H1 (cell line): Measurements from ENCODE around the gene MYLK3. TPM values are rescaled to one million over a fixed set of nuclear protein-coding genes. Genes with fewer than 3 reads are reported as not detected.

Source experiments
- CTCF ChIA-PET: fragments of 300-600 bp; sonication (Branson Sonifier 250); formaldehyde crosslinking; loops from one replicate; lab custom pipeline; 2021; ENCODE audit not compliant: partially characterized antibody; lab: Charles Lee
- POLR2A ChIA-PET: fragments of 300-600 bp; sonication (Branson Sonifier 250); formaldehyde crosslinking; loops from one replicate; lab custom pipeline; 2021; ENCODE audit warnings: inconsistent platforms; ENCODE audit not compliant: partially characterized antibody; lab: Charles Lee
- DNase-seq, 2 experiments: peaks; one replicate each; pipeline versions ENCODE4 v3.0.0 to v3.0.0-alpha.2; 2010 to 2022; ENCODE audit warnings: low spot score in 2 of 2, low read depth in 1 of 2, mixed read lengths in 1 of 2
- FAIRE-seq: peaks from 2 replicates; lab custom pipeline; 2011; peaks lifted over from hg19 to GRCh38; lab: Jason Lieb, UNC
- H2AFZ ChIP-seq: 2 replicates; pipeline ENCODE4 v1.8.1; 2012; ENCODE audit warnings: low read length, inconsistent platforms
- H2AK5ac ChIP-seq: 2 replicates; pipeline ENCODE4 v1.6.1; 2013; ENCODE audit warnings: low read depth, low read length
- H2BK120ac ChIP-seq: replicated peaks from 2 replicates; pipeline ENCODE3; 2013; ENCODE audit warnings: low read depth, low read length, inconsistent platforms
- H2BK12ac ChIP-seq: 2 replicates; pipeline ENCODE4 v1.6.1; 2013; ENCODE audit warnings: low read depth, low read length
- H2BK15ac ChIP-seq: 2 replicates; pipeline ENCODE4 v1.6.1; 2013; ENCODE audit warnings: low read length
- H2BK20ac ChIP-seq: 2 replicates; pipeline ENCODE4 v1.6.1; 2013; ENCODE audit warnings: low read length
- H2BK5ac ChIP-seq: 2 replicates; pipeline ENCODE4 v1.6.1; 2013; ENCODE audit warnings: low read depth, low read length
- H3K14ac ChIP-seq: 2 replicates; pipeline ENCODE4 v1.6.1; 2013; ENCODE audit warnings: inconsistent platforms; ENCODE audit not compliant: insufficient read length
- H3K18ac ChIP-seq: 2 replicates; pipeline ENCODE4 v1.6.1; 2013; ENCODE audit warnings: low read length; ENCODE audit errors: extremely low read depth
- H3K23ac ChIP-seq: 2 replicates; pipeline ENCODE4 v1.6.1; 2013; ENCODE audit warnings: inconsistent platforms; ENCODE audit not compliant: insufficient read length
- H3K23me2 ChIP-seq: 2 replicates; pipeline ENCODE4 v1.6.1; 2013; ENCODE audit warnings: low read depth, low read length
- H3K27ac ChIP-seq: 2 replicates; pipeline ENCODE4 v1.6.1; 2011; ENCODE audit warnings: low read depth, low read length, inconsistent platforms
- H3K27me3 ChIP-seq, 4 experiments: replicated peaks in 1 of 4; 1 replicate in 1 of 4; 2 replicates in 3 of 4; pipeline versions ENCODE4 v1.6.1 to v1.8.1; 2011 to 2013; ENCODE audit warnings: low read length in 3 of 4, mild to moderate bottlenecking in 3 of 4, inconsistent platforms in 2 of 4, mixed read lengths in 2 of 4, moderate library complexity in 1 of 4; ENCODE audit not compliant: control insufficient read depth in 3 of 4, insufficient read depth in 3 of 4; ENCODE audit errors: extremely low read depth in 1 of 4
- H3K36me3 ChIP-seq, 4 experiments: 2 replicates each; pipeline versions ENCODE4 v1.6.1 to v1.8.1; 2011 to 2013; ENCODE audit warnings: mild to moderate bottlenecking in 4 of 4, low read length in 3 of 4, moderate library complexity in 2 of 4, control low read depth in 1 of 4, inconsistent platforms in 1 of 4; ENCODE audit not compliant: insufficient read depth in 4 of 4, control insufficient read depth in 2 of 4
- H3K4ac ChIP-seq: replicated peaks from 2 replicates; pipeline ENCODE3; 2013; ENCODE audit warnings: low read length, low read depth, mixed read lengths, inconsistent platforms; ENCODE audit not compliant: insufficient read length
- H3K4me1 ChIP-seq, 4 experiments: replicated peaks in 1 of 4; 1 replicate in 1 of 4; 2 replicates in 3 of 4; pipeline versions ENCODE4 v1.6.1 to v1.8.1; 2011 to 2013; ENCODE audit warnings: low read length in 3 of 4, inconsistent platforms in 2 of 4, mixed read lengths in 1 of 4; ENCODE audit not compliant: insufficient read depth in 4 of 4, control insufficient read depth in 3 of 4
- H3K4me2 ChIP-seq, 2 experiments: 2 replicates each; pipeline versions ENCODE4 v1.6.1 to v1.8.1; 2011 to 2013; ENCODE audit warnings: low read depth in 2 of 2, low read length in 2 of 2, control low read depth in 1 of 2, inconsistent platforms in 1 of 2, mild to moderate bottlenecking in 1 of 2; ENCODE audit not compliant: insufficient read depth in 1 of 2
- H3K4me3 ChIP-seq, 4 experiments: fragments of 200-600, 300-600 bp in 1 of 4; sonication (generic), shearing (Covaris generic), sonication (Bioruptor Twin) in 1 of 4; 2 replicates each; pipeline versions ENCODE4 v1.5.1 to v1.8.1; 2011 to 2016; ENCODE audit warnings: low read length in 4 of 4, low read depth in 3 of 4, control low read depth in 2 of 4, inconsistent platforms in 2 of 4, mild to moderate bottlenecking in 2 of 4, mixed read lengths in 1 of 4, moderate library complexity in 1 of 4; ENCODE audit not compliant: insufficient read depth in 2 of 4; ENCODE audit errors: extremely low read depth in 1 of 4
- H3K56ac ChIP-seq: replicated peaks from 2 replicates; pipeline ENCODE3; 2013; ENCODE audit warnings: low read depth, mild to moderate bottlenecking, mixed read lengths, low read length, inconsistent platforms; ENCODE audit not compliant: insufficient read length
- H3K79me1 ChIP-seq: 2 replicates; pipeline ENCODE4 v1.6.1; 2013; ENCODE audit warnings: low read depth, low read length, control low read depth
- H3K79me2 ChIP-seq, 2 experiments: 2 replicates each; pipeline versions ENCODE4 v1.6.1 to v1.8.1; 2012 to 2013; ENCODE audit warnings: low read length in 2 of 2, mild to moderate bottlenecking in 2 of 2, inconsistent platforms in 1 of 2; ENCODE audit not compliant: insufficient read depth in 2 of 2, control insufficient read depth in 1 of 2
- H3K9ac ChIP-seq, 4 experiments: replicated peaks in 1 of 4; 1 replicate in 1 of 4; 2 replicates in 3 of 4; pipeline versions ENCODE4 v1.6.1 to v1.8.1; 2011 to 2013; ENCODE audit warnings: low read depth in 3 of 4, low read length in 3 of 4, control low read depth in 2 of 4, mild to moderate bottlenecking in 2 of 4, moderate library complexity in 2 of 4, inconsistent platforms in 1 of 4; ENCODE audit errors: extremely low read depth in 1 of 4
- H3K9me3 ChIP-seq, 2 experiments: 2 replicates each; pipeline versions ENCODE4 v1.6.1 to v1.8.1; 2012 to 2013; ENCODE audit warnings: mild to moderate bottlenecking in 2 of 2, moderate library complexity in 2 of 2, control low read depth in 1 of 2, inconsistent platforms in 1 of 2, low read depth in 1 of 2, low read length in 1 of 2, mixed read lengths in 1 of 2; ENCODE audit not compliant: insufficient read depth in 2 of 2
- H4K20me1 ChIP-seq, 2 experiments: replicated peaks in 1 of 2; 2 replicates each; pipeline versions ENCODE3 to v1.8.1; 2011 to 2013; ENCODE audit warnings: inconsistent platforms in 2 of 2, low read length in 2 of 2, mild to moderate bottlenecking in 1 of 2; ENCODE audit not compliant: insufficient read depth in 2 of 2, control insufficient read depth in 1 of 2
- H4K5ac ChIP-seq: 2 replicates; pipeline ENCODE4 v1.6.1; 2013; ENCODE audit warnings: low read length, low read depth, mixed read lengths, inconsistent platforms; ENCODE audit not compliant: insufficient read length
- H4K8ac ChIP-seq: 2 replicates; pipeline ENCODE4 v1.8.0; 2013; ENCODE audit warnings: mild to moderate bottlenecking, moderate library complexity, low read length, inconsistent platforms; ENCODE audit not compliant: insufficient read depth; ENCODE audit errors: extremely low read depth
- H4K91ac ChIP-seq: replicated peaks from 2 replicates; pipeline ENCODE3; 2013; ENCODE audit warnings: low read length, mixed read lengths, inconsistent platforms; ENCODE audit not compliant: insufficient read length
- ASH2L ChIP-seq: fragments of 200-600, 300-600 bp; sonication (generic); IDR thresholded peaks from one replicate; pipeline ENCODE4 v1.7.1; 2017; ENCODE audit warnings: low read length
- CBX5 ChIP-seq: fragments of 300-800, 300-1000 bp; sonication (generic); IDR thresholded peaks from 2 replicates; pipeline ENCODE4 v1.7.1; 2016; ENCODE audit warnings: antibody characterized with exemption, low read length, low read depth
- CEBPB ChIP-seq: IDR thresholded peaks from 2 replicates; pipeline ENCODE4 v1.6.1; 2012; ENCODE audit warnings: low read depth, low read length
- CTBP2 ChIP-seq: IDR thresholded peaks from 2 replicates; pipeline ENCODE4 v1.7.0; 2011; ENCODE audit warnings: borderline replicate concordance, mild to moderate bottlenecking, moderate library complexity, mixed read lengths, low read length; ENCODE audit not compliant: insufficient read depth, insufficient read length
- EP300 ChIP-seq, 2 experiments: IDR thresholded peaks; 1 replicate in 1 of 2; 2 replicates in 1 of 2; pipeline ENCODE4 v1.6.1; 2011 to 2012; ENCODE audit warnings: low read depth in 2 of 2, low read length in 2 of 2, mild to moderate bottlenecking in 2 of 2, borderline replicate concordance in 1 of 2, inconsistent platforms in 1 of 2, moderate library complexity in 1 of 2
- RNF2 ChIP-seq: fragments of 200-900, 300-1000 bp; sonication (generic); IDR thresholded peaks from 2 replicates; pipeline ENCODE4 v1.7.1; 2016; ENCODE audit warnings: borderline replicate concordance, low read depth, mild to moderate bottlenecking, antibody characterized with exemption, low read length; ENCODE audit not compliant: poor library complexity, severe bottlenecking; ENCODE audit errors: missing control alignments
- SRF ChIP-seq: IDR thresholded peaks from 2 replicates; pipeline ENCODE4 v1.6.1; 2011; ENCODE audit warnings: mild to moderate bottlenecking, low read depth, low read length, moderate library complexity
- SUZ12 ChIP-seq: fragments of 200-600 bp; sonication (generic); IDR thresholded peaks from 2 replicates; pipeline ENCODE4 v1.6.1; 2012; ENCODE audit warnings: mild to moderate bottlenecking, inconsistent platforms, low read length, moderate library complexity, mixed read lengths
- YY1 ChIP-seq: IDR thresholded peaks from 2 replicates; pipeline ENCODE4 v1.6.1; 2011; ENCODE audit warnings: low read depth, mild to moderate bottlenecking, low read length
- WGBS, 2 experiments: shearing (Covaris generic) in 1 of 2; methylation state at CpG; one replicate each; pipeline versions ENCODE4 v1.1.6 to v1.1.7; 2013 to 2015; ENCODE audit warnings: low lambda C conversion rate in 2 of 2, mixed read lengths in 2 of 2, inconsistent platforms in 1 of 2, low coverage in 1 of 2, missing lambda C conversion rate in 1 of 2; ENCODE audit not compliant: insufficient replicate concordance in 2 of 2, insufficient coverage in 1 of 2, insufficient read length in 1 of 2; ENCODE audit errors: extremely low coverage in 1 of 2, missing lambda C conversion rate in 1 of 2; 5-methylcytosine and 5-hydroxymethylcytosine counted together
- polyA plus RNA-seq, 7 experiments: library from polyadenylated mRNA; depleted of rRNA in 3 of 7; stranded (reverse) in 5 of 7; unstranded in 2 of 7; fragments of >200 nt in 5 of 7; fragments of 200-250 nt in 2 of 7; gene quantifications; 1 replicate in 5 of 7; 2 replicates in 1 of 7; 4 replicates in 1 of 7; pipeline versions ENCODE4 v1.2.1 to v1.2.3, GENCODE V29; 2011 to 2013; ENCODE audit warnings: missing spikeins in 2 of 7, mixed read lengths in 2 of 7
- total RNA-seq: library from RNA; stranded (reverse); fragmentation: NEBNext Ultra II Directional; extraction: Animal tissue kit (Norgen Biotek cat#: 25700); gene quantifications from 2 replicates; pipeline ENCODE4 v1.2.1, GENCODE V29; 2021
- TF ChIP-seq, protein P1 (sequence below): IDR thresholded peaks from 2 replicates; pipeline ENCODE4 v1.6.1; 2011; ENCODE audit warnings: low read length, improper control_type of control experiment
- TF ChIP-seq, protein P2 (sequence below): IDR thresholded peaks from 2 replicates; pipeline ENCODE4 v1.6.1; 2012; ENCODE audit warnings: inconsistent platforms
- TF ChIP-seq, protein P3 (sequence below): IDR thresholded peaks from 2 replicates; pipeline ENCODE4 v1.6.1; 2012; ENCODE audit warnings: inconsistent platforms

MYLK3 gene
- total and polyA plus RNA-seq, 2 of the 8 experiments (the other 6 are each of a cell fraction or from before 2014, with no cell fraction given) = 0.14 to 0.35 TPM

DNA sequence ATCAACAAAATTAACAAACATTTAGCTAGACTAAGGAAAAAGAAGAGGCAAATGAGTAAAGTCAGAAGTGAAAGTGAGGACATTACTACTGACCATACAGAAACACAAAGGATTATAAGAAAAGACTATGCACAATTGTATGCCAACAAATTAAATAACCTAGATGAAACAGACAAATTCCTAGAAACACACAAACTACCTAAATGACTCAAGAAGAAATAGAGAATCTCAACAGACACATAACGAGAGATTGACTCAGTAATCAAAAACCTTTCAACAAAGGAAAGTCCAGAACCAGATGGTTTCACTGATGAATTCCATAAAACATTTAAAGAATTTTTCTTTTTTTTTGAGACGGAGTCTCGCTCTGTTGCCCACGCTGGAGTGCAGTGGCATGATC, 35.7 kb upstream of the MYLK3 start:
- no peak overlapping the region for H3K9ac ChIP-seq
- no peak overlapping the region for H3K4me3 ChIP-seq
- H3K4me1 ChIP-seq = peaks cover 0 to 5% (median 0%) of the 10 kb centered on the region in 4 experiments; a peak in 3 of 7 replicates
- WGBS, 2 experiments = 96% methylated on average over 4 of the region's 4 CpGs; no CpG with 5 or more reads in 1 of the 2 experiments
- H3K79me1 ChIP-seq = no peaks in the 10 kb centered on the region
- no peak overlapping the region for H3K27ac ChIP-seq
- no peak for FAIRE-seq
- no peak overlapping the region for H3K4me2 ChIP-seq
- H3K23me2 ChIP-seq = no peaks in the 10 kb centered on the region; the same call in 1 of the 2 replicates
- no peak overlapping the region for H3K4ac ChIP-seq
- H2BK120ac ChIP-seq = no peak overlapping the region
- H2BK15ac ChIP-seq = no peak overlapping the region
- no peaks in the 10 kb centered on the region for H3K36me3 ChIP-seq
- H2AFZ ChIP-seq = no peak overlapping the region
- H4K8ac ChIP-seq = no peak overlapping the region
- no peak overlapping the region for H3K56ac ChIP-seq
- H3K14ac ChIP-seq = no peak overlapping the region
- no peak overlapping the region for H2AK5ac ChIP-seq
- no peaks in the 10 kb centered on the region for H3K27me3 ChIP-seq
- ChIA-PET POLR2A (no interaction called here), CTCF (no interaction called here)
- no peak overlapping the region for H3K18ac ChIP-seq
- no peak for DNase-seq
- no peak overlapping the region for H4K91ac ChIP-seq
- no peaks in the 10 kb centered on the region for H4K20me1 ChIP-seq
- H3K79me2 ChIP-seq = no peaks in the 10 kb centered on the region
- H2BK12ac ChIP-seq = no peak overlapping the region
- no peak overlapping the region for H2BK5ac ChIP-seq
- H2BK20ac ChIP-seq = no peak overlapping the region
- H4K5ac ChIP-seq = no peak overlapping the region
- no peaks in the 10 kb centered on the region for H3K9me3 ChIP-seq
- H3K23ac ChIP-seq = no peak overlapping the region
- no peak for TF ChIP-seq CEBPB
- TF ChIP-seq EP300 (IDR thresholded peaks at IDR 0.05; ENCODE audit: borderline replicate concordance in 1 of 2, low read depth in 2 of 2, low read length in 2 of 2) = no peak
- TF ChIP-seq RNF2 = no peak
- TF ChIP-seq, protein P1, sequence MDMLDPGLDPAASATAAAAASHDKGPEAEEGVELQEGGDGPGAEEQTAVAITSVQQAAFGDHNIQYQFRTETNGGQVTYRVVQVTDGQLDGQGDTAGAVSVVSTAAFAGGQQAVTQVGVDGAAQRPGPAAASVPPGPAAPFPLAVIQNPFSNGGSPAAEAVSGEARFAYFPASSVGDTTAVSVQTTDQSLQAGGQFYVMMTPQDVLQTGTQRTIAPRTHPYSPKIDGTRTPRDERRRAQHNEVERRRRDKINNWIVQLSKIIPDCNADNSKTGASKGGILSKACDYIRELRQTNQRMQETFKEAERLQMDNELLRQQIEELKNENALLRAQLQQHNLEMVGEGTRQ = no peak
- TF ChIP-seq, protein P2, sequence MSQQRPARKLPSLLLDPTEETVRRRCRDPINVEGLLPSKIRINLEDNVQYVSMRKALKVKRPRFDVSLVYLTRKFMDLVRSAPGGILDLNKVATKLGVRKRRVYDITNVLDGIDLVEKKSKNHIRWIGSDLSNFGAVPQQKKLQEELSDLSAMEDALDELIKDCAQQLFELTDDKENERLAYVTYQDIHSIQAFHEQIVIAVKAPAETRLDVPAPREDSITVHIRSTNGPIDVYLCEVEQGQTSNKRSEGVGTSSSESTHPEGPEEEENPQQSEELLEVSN = no peak
- TF ChIP-seq CTBP2 = no peak
- no peak for TF ChIP-seq YY1
- TF ChIP-seq SUZ12 = no peak
- no peak for TF ChIP-seq SRF
- no peak for TF ChIP-seq ASH2L
- TF ChIP-seq CBX5 = no peak
- TF ChIP-seq, protein P3, sequence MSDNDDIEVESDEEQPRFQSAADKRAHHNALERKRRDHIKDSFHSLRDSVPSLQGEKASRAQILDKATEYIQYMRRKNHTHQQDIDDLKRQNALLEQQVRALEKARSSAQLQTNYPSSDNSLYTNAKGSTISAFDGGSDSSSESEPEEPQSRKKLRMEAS = no peak
